ENCODE measurements around the gene XPC.

DNA sequence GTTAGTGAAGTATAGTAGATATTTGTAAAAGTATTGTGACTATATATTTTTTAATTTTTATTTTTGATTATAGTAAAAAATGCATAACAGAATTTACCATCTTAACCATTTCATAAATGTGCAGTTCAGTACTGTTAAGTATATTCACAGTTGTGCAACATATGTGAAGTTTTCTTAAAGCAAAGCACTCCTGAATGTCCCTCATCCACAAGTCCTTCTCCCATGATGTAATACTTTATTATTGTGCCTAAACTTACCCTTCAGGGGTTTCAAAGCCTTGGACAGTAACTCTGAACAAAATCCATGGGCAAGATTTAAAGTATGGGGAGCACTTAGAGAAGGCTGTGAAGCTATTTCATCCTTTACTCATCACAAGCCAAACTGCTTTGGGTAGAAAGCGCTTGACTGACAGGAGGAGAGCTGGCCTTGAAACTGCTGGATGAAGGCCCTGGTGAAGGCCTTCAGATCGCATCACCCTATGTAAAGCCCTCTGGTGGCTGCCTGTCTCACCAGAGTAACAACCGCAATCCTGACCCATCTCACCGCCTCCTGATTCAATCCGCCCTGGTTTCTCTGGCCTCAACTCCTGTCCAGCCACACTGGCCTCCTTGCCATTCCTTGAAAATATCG is 28.3 kb upstream of the XPC start:
- TF ChIP-seq, protein P1, sequence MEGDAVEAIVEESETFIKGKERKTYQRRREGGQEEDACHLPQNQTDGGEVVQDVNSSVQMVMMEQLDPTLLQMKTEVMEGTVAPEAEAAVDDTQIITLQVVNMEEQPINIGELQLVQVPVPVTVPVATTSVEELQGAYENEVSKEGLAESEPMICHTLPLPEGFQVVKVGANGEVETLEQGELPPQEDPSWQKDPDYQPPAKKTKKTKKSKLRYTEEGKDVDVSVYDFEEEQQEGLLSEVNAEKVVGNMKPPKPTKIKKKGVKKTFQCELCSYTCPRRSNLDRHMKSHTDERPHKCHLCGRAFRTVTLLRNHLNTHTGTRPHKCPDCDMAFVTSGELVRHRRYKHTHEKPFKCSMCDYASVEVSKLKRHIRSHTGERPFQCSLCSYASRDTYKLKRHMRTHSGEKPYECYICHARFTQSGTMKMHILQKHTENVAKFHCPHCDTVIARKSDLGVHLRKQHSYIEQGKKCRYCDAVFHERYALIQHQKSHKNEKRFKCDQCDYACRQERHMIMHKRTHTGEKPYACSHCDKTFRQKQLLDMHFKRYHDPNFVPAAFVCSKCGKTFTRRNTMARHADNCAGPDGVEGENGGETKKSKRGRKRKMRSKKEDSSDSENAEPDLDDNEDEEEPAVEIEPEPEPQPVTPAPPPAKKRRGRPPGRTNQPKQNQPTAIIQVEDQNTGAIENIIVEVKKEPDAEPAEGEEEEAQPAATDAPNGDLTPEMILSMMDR (IDR thresholded peaks at IDR 0.05; ENCODE audit: poor library complexity, severe bottlenecking): no peak
- TF ChIP-seq POLR2AphosphoS5 (IDR thresholded peaks at IDR 0.05) (no peak), EZH2 (IDR thresholded peaks at IDR 0.05; ENCODE audit: borderline replicate concordance, insufficient read depth, low read length, poor library complexity, severe bottlenecking) (no peak), TAF1 (IDR thresholded peaks at IDR 0.05; ENCODE audit: low read depth) (no peak), EP300 (conservative IDR thresholded peaks at IDR 0.05; ENCODE audit: poor library complexity, severe bottlenecking) (no peak), SMC3 (conservative IDR thresholded peaks at IDR 0.05; ENCODE audit: poor library complexity) (no peak), RAD21 (conservative IDR thresholded peaks at IDR 0.05) (no peak), MXI1 (conservative IDR thresholded peaks at IDR 0.05; ENCODE audit: poor library complexity, severe bottlenecking) (no peak)
- TF ChIP-seq, protein P2, sequence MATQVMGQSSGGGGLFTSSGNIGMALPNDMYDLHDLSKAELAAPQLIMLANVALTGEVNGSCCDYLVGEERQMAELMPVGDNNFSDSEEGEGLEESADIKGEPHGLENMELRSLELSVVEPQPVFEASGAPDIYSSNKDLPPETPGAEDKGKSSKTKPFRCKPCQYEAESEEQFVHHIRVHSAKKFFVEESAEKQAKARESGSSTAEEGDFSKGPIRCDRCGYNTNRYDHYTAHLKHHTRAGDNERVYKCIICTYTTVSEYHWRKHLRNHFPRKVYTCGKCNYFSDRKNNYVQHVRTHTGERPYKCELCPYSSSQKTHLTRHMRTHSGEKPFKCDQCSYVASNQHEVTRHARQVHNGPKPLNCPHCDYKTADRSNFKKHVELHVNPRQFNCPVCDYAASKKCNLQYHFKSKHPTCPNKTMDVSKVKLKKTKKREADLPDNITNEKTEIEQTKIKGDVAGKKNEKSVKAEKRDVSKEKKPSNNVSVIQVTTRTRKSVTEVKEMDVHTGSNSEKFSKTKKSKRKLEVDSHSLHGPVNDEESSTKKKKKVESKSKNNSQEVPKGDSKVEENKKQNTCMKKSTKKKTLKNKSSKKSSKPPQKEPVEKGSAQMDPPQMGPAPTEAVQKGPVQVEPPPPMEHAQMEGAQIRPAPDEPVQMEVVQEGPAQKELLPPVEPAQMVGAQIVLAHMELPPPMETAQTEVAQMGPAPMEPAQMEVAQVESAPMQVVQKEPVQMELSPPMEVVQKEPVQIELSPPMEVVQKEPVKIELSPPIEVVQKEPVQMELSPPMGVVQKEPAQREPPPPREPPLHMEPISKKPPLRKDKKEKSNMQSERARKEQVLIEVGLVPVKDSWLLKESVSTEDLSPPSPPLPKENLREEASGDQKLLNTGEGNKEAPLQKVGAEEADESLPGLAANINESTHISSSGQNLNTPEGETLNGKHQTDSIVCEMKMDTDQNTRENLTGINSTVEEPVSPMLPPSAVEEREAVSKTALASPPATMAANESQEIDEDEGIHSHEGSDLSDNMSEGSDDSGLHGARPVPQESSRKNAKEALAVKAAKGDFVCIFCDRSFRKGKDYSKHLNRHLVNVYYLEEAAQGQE (IDR thresholded peaks at IDR 0.05; ENCODE audit: borderline replicate concordance): no peak
